HCT116 (cell line): Measurements from ENCODE around the gene YLPM1. TPM values are rescaled to one million over a fixed set of nuclear protein-coding genes. Genes with fewer than 3 reads are reported as not detected.

ENCODE experiments used
- ATAC-seq: fragments of 200-7000 bp; cut with Tn5 transposase; 2 replicates; pipeline ENCODE4 v1.9.1; 2020; ENCODE audit warnings: mild to moderate bottlenecking, moderate library complexity
- BruUV-seq: library from RNA; stranded (reverse); fragments of 400-500 nt; replicated peaks from 2 replicates; lab custom pipeline; 2021; lab: Mats Ljungman, UMichigan
- CTCF ChIA-PET: fragments of 300-600 bp; sonication (Branson Sonifier 250); formaldehyde crosslinking; loops from one replicate; lab custom pipeline; 2021; ENCODE audit warnings: antibody characterized with exemption; lab: Charles Lee
- POLR2A ChIA-PET: fragments of 300-600, 350-600 bp; sonication (Branson Sonifier 250); formaldehyde crosslinking; loops from one replicate; lab custom pipeline; 2021; ENCODE audit warnings: antibody characterized with exemption; lab: Charles Lee
- RAD21 ChIA-PET, 2 experiments: fragments of 300-600 bp; sonication (Branson Sonifier 250); formaldehyde crosslinking; loops; one replicate each; lab custom pipeline; 2023; ENCODE audit warnings: low total read pairs in 2 of 2; ENCODE audit not compliant: uncharacterized antibody in 2 of 2, unreplicated experiment in 2 of 2, low non-redundant PET in 1 of 2; lab: Charles Lee
- DNase-seq: peaks from one replicate; pipeline ENCODE4 v3.0.0-alpha.2; 2010; ENCODE audit warnings: low read depth, low spot score
- H2AFZ ChIP-seq: fragments of 200-600 bp; shearing (Covaris generic), sonication (generic); 2 replicates; pipeline ENCODE4 v1.6.1; 2017; ENCODE audit warnings: low read depth, mixed run types, mixed read lengths, antibody characterized with exemption, low read length; ENCODE audit not compliant: poor library complexity, severe bottlenecking
- H3K27ac ChIP-seq: 2 replicates; pipeline ENCODE4 v1.5.1; 2012; ENCODE audit warnings: low read depth, low read length
- H3K27me3 ChIP-seq: fragments of 200-600 bp; sonication (generic); 2 replicates; pipeline ENCODE4 v1.6.1; 2016; ENCODE audit warnings: mixed run types, low read length, mixed read lengths; ENCODE audit not compliant: insufficient read depth
- H3K36me3 ChIP-seq, 2 experiments: fragments of 200-500 bp in 1 of 2; fragments of 200-600 bp in 1 of 2; sonication (Bioruptor generic) in 1 of 2; sonication (generic) in 1 of 2; 2 replicates each; pipeline versions ENCODE4 v1.5.1 to v1.6.1; 2014 to 2016; ENCODE audit warnings: low read length in 2 of 2, inconsistent platforms in 1 of 2, mixed read lengths in 1 of 2, mixed run types in 1 of 2; ENCODE audit not compliant: insufficient read depth in 2 of 2, control insufficient read depth in 1 of 2
- H3K4me1 ChIP-seq, 2 experiments: fragments of 200-600 bp in 1 of 2; sonication (generic) in 1 of 2; 2 replicates each; pipeline versions ENCODE4 v1.5.1 to v1.6.1; 2012 to 2017; ENCODE audit warnings: low read length in 2 of 2, inconsistent platforms in 1 of 2, mild to moderate bottlenecking in 1 of 2, mixed read lengths in 1 of 2, mixed run types in 1 of 2, moderate library complexity in 1 of 2; ENCODE audit not compliant: insufficient read depth in 2 of 2, control insufficient read depth in 1 of 2
- H3K4me2 ChIP-seq: fragments of 200-600 bp; sonication (generic); 2 replicates; pipeline ENCODE4 v1.6.1; 2017; ENCODE audit warnings: mixed run types, low read length, mixed read lengths
- H3K4me3 ChIP-seq, 2 experiments: fragments of 200-600 bp in 1 of 2; sonication (generic) in 1 of 2; replicated peaks in 1 of 2; 2 replicates each; pipeline ENCODE4 v1.5.1; 2011 to 2016; ENCODE audit warnings: low read length in 2 of 2, control low read depth in 1 of 2, low read depth in 1 of 2, mild to moderate bottlenecking in 1 of 2, mixed read lengths in 1 of 2, mixed run types in 1 of 2
- H3K79me2 ChIP-seq: fragments of 200-600 bp; sonication (generic); 2 replicates; pipeline ENCODE4 v1.6.1; 2017; ENCODE audit warnings: mild to moderate bottlenecking, mixed run types, low read length, moderate library complexity, mixed read lengths; ENCODE audit not compliant: insufficient read depth
- H3K9ac ChIP-seq: fragments of 200-600 bp; sonication (generic); 2 replicates; pipeline ENCODE4 v1.6.1; 2016; ENCODE audit warnings: low read length, mixed read lengths
- H3K9me2 ChIP-seq: fragments of 200-600 bp; sonication (generic), shearing (Covaris generic); 2 replicates; pipeline ENCODE4 v1.6.1; 2017; ENCODE audit warnings: mixed run types, mild to moderate bottlenecking, moderate library complexity; ENCODE audit not compliant: insufficient read depth
- H3K9me3 ChIP-seq, 2 experiments: fragments of 200-500 bp in 1 of 2; fragments of 200-600 bp in 1 of 2; sonication (Bioruptor generic) in 1 of 2; sonication (generic) in 1 of 2; 2 replicates each; pipeline ENCODE4 v1.6.1; 2014 to 2017; ENCODE audit warnings: low read length in 2 of 2, mixed read lengths in 2 of 2, inconsistent platforms in 1 of 2, low read depth in 1 of 2, mild to moderate bottlenecking in 1 of 2, mixed run types in 1 of 2, moderate library complexity in 1 of 2; ENCODE audit not compliant: control insufficient read depth in 1 of 2, insufficient read depth in 1 of 2
- H4K20me1 ChIP-seq: fragments of 200-600 bp; sonication (generic), shearing (Covaris generic); 2 replicates; pipeline ENCODE4 v1.6.1; 2017; ENCODE audit warnings: mixed run types, mild to moderate bottlenecking, moderate library complexity; ENCODE audit not compliant: insufficient read depth
- ATF3 ChIP-seq: IDR thresholded peaks from 2 replicates; pipeline ENCODE4 v1.6.1; 2012
- CBX3 ChIP-seq: IDR thresholded peaks from 2 replicates; pipeline ENCODE4 v1.6.1; 2012; ENCODE audit warnings: low read depth
- CEBPB ChIP-seq: IDR thresholded peaks from 2 replicates; pipeline ENCODE4 v1.6.1; 2012; ENCODE audit warnings: low read depth
- EGR1 ChIP-seq: IDR thresholded peaks from 2 replicates; pipeline ENCODE4 v1.6.1; 2012; ENCODE audit warnings: low read depth
- ELF1 ChIP-seq: IDR thresholded peaks from 2 replicates; pipeline ENCODE4 v1.6.1; 2012; ENCODE audit warnings: low read depth, borderline replicate concordance
- SIN3A ChIP-seq: IDR thresholded peaks from 2 replicates; pipeline ENCODE4 v1.6.1; 2012; ENCODE audit warnings: low read depth
- TCF7L2 ChIP-seq: IDR thresholded peaks from 2 replicates; pipeline ENCODE4 v1.7.0; 2011; ENCODE audit warnings: borderline replicate concordance, inconsistent platforms; ENCODE audit not compliant: insufficient read depth, insufficient read length; ENCODE audit errors: extremely low read depth
- YY1 ChIP-seq: IDR thresholded peaks from 2 replicates; pipeline ENCODE4 v1.6.1; 2011; ENCODE audit warnings: low read length, low read depth, moderate library complexity, mild to moderate bottlenecking; ENCODE audit not compliant: insufficient replicate concordance; ENCODE audit errors: extremely low read depth
- ZBTB33 ChIP-seq: IDR thresholded peaks from 2 replicates; pipeline ENCODE4 v1.6.1; 2011; ENCODE audit warnings: mild to moderate bottlenecking, low read length, moderate library complexity; ENCODE audit not compliant: insufficient replicate concordance; ENCODE audit errors: extremely low read depth
- intact Hi-C: fragments of 100-400 bp; cut with micrococcal nuclease; formaldehyde crosslinking; loops from 2 replicates; pipeline ENCODE4 v1.10.0; 2022
- total RNA-seq: library from RNA; stranded (reverse); gene quantifications from one replicate; pipeline ENCODE4 v1.2.1, GENCODE V29; 2021; ENCODE audit not compliant: unreplicated experiment

Gene YLPM1
- total RNA-seq, 1 experiment from 2014 or later = 55.1 TPM

GRCh38 chr14:74843653-74844052, 80.5 kb downstream of the YLPM1 start:
- ChIA-PET RAD21 (no interaction called here), CTCF (no interaction called here), POLR2A (no interaction called here)
- H3K4me2 ChIP-seq = no peak overlapping the region
- intact Hi-C loops = no loop called here
- BruUV-seq = no TSS peak
- no peak overlapping the region for H3K4me3 ChIP-seq
- no peak for ATAC-seq
- H3K79me2 ChIP-seq = no peaks in the 10 kb centered on the region
- H3K9me3 ChIP-seq = no peaks in the 10 kb centered on the region
- DNase-seq = no peak
- no peak overlapping the region for H2AFZ ChIP-seq
- H4K20me1 ChIP-seq = no peaks in the 10 kb centered on the region
- TF ChIP-seq CBX3 (no peak), SIN3A (no peak), EGR1 (no peak), YY1 (no peak), ATF3 (no peak), ELF1 (no peak), TCF7L2 (no peak), ZBTB33 (no peak), CEBPB (no peak)
- H3K27me3 ChIP-seq = no peaks in the 10 kb centered on the region
- no peaks in the 10 kb centered on the region for H3K4me1 ChIP-seq
- peaks cover 4 to 8% of the 10 kb centered on the region in 2 experiments; a peak in 2 of 4 replicates for H3K36me3 ChIP-seq
- no peak overlapping the region for H3K27ac ChIP-seq
- H3K9ac ChIP-seq = no peak overlapping the region
- no peaks in the 10 kb centered on the region for H3K9me2 ChIP-seq
